Liver (tissue), 9 donors: ENCODE data around the gene GNB1. TPM values are rescaled to one million over a fixed set of nuclear protein-coding genes. Genes with fewer than 3 reads are reported as not detected.
A peak's percentile ranks its signal among the peaks of the same experiment; 100 is the strongest.

Source experiments
- DNase-seq: peaks from one replicate; pipeline ENCODE4 v3.0.0-alpha.2; 2017; ENCODE audit warnings: low spot score
- H3K27ac ChIP-seq, 2 donors: one replicate each; pipeline ENCODE4 v1.7.0; 2013; ENCODE audit warnings: inconsistent platforms in 2 of 2, low read length in 2 of 2, control low read depth in 1 of 2, low read depth in 1 of 2, mild to moderate bottlenecking in 1 of 2
- H3K27me3 ChIP-seq, 4 donors: one replicate each; pipeline versions ENCODE4 v1.6.1 to v1.7.0; 2013; ENCODE audit warnings: low read length in 3 of 4, inconsistent platforms in 1 of 4, mild to moderate bottlenecking in 1 of 4, moderate library complexity in 1 of 4; ENCODE audit not compliant: control insufficient read depth in 4 of 4, insufficient read depth in 4 of 4
- H3K36me3 ChIP-seq, 4 donors: one replicate each; pipeline versions ENCODE4 v1.6.1 to v1.7.0; 2013; ENCODE audit warnings: low read length in 3 of 4, mild to moderate bottlenecking in 3 of 4, low read depth in 1 of 4, moderate library complexity in 1 of 4; ENCODE audit not compliant: control insufficient read depth in 4 of 4, insufficient read depth in 3 of 4
- H3K4me1 ChIP-seq, 4 donors: one replicate each; pipeline versions ENCODE4 v1.6.1 to v1.7.0; 2013; ENCODE audit warnings: low read length in 3 of 4, mild to moderate bottlenecking in 3 of 4, moderate library complexity in 1 of 4; ENCODE audit not compliant: control insufficient read depth in 4 of 4, insufficient read depth in 4 of 4
- H3K4me3 ChIP-seq, 3 donors: one replicate each; pipeline versions ENCODE4 v1.6.1 to v1.7.0; 2013; ENCODE audit warnings: low read length in 3 of 3, control low read depth in 1 of 3, low read depth in 1 of 3, mild to moderate bottlenecking in 1 of 3
- H3K9ac ChIP-seq, 2 donors: one replicate each; pipeline ENCODE4 v1.7.0; 2013; ENCODE audit warnings: low read length in 2 of 2, mild to moderate bottlenecking in 2 of 2, moderate library complexity in 2 of 2, control low read depth in 1 of 2, low read depth in 1 of 2
- H3K9me3 ChIP-seq, 4 donors: one replicate each; pipeline versions ENCODE4 v1.6.1 to v1.7.0; 2013; ENCODE audit warnings: low read length in 3 of 4; ENCODE audit not compliant: control insufficient read depth in 4 of 4
- ATF3 ChIP-seq: IDR thresholded peaks from 2 replicates; pipeline ENCODE4 v1.6.1; 2016; ENCODE audit warnings: antibody characterized with exemption
- CTCF ChIP-seq: fragments of 150-350 bp; IDR thresholded peaks from 2 replicates; pipeline ENCODE4 v1.5.1; 2017; ENCODE audit warnings: improper control_type of control experiment, low read depth, low read length; ENCODE audit not compliant: missing input control
- EGR1 ChIP-seq, 2 donors: IDR thresholded peaks; 2 replicates each; pipeline ENCODE4 v1.6.1; 2016 to 2018; ENCODE audit warnings: antibody characterized with exemption in 2 of 2, low read depth in 2 of 2
- GABPA ChIP-seq, 2 donors: IDR thresholded peaks in 1 of 2; conservative IDR thresholded peaks in 1 of 2; 2 replicates each; pipeline ENCODE4 v1.6.1; 2016; ENCODE audit warnings: antibody characterized with exemption in 2 of 2, mild to moderate bottlenecking in 1 of 2, moderate library complexity in 1 of 2
- HNF4A ChIP-seq, 2 donors: conservative IDR thresholded peaks; 2 replicates each; pipeline ENCODE4 v1.6.1; 2016; ENCODE audit warnings: antibody characterized with exemption in 2 of 2, mild to moderate bottlenecking in 2 of 2
- HNF4G ChIP-seq: IDR thresholded peaks from 2 replicates; pipeline ENCODE4 v1.6.1; 2016; ENCODE audit warnings: antibody characterized with exemption
- JUND ChIP-seq, 2 donors: IDR thresholded peaks; 2 replicates each; pipeline ENCODE4 v1.6.1; 2016; ENCODE audit warnings: antibody characterized with exemption in 2 of 2
- MAX ChIP-seq: IDR thresholded peaks from 2 replicates; pipeline ENCODE4 v1.6.1; 2016; ENCODE audit warnings: antibody characterized with exemption
- NR2F2 ChIP-seq: IDR thresholded peaks from 2 replicates; pipeline ENCODE4 v1.6.1; 2016; ENCODE audit warnings: antibody characterized with exemption
- RAD21 ChIP-seq, 2 donors: IDR thresholded peaks; 2 replicates each; pipeline ENCODE4 v1.6.1; 2016; ENCODE audit warnings: antibody characterized with exemption in 2 of 2, mild to moderate bottlenecking in 2 of 2
- RXRA ChIP-seq, 2 donors: IDR thresholded peaks; 2 replicates each; pipeline ENCODE4 v1.6.1; 2017 to 2018; ENCODE audit warnings: antibody characterized with exemption in 2 of 2, mild to moderate bottlenecking in 1 of 2
- SP1 ChIP-seq: IDR thresholded peaks from 2 replicates; pipeline ENCODE4 v1.6.1; 2018; ENCODE audit warnings: antibody characterized with exemption, mild to moderate bottlenecking
- TAF1 ChIP-seq: conservative IDR thresholded peaks from 2 replicates; pipeline ENCODE4 v1.6.1; 2016; ENCODE audit warnings: antibody characterized with exemption, mild to moderate bottlenecking
- YY1 ChIP-seq: IDR thresholded peaks from 2 replicates; pipeline ENCODE4 v1.6.1; 2016; ENCODE audit warnings: antibody characterized with exemption, mild to moderate bottlenecking
- WGBS: extraction: QIAGEN DNeasy Blood & Tissue Kit; methylation state at CpG from one replicate; pipeline ENCODE4 v1.1.7; 2013; 5-methylcytosine and 5-hydroxymethylcytosine counted together
- polyA plus RNA-seq, 2 donors: library from polyadenylated mRNA; stranded (reverse) in 1 of 2; unstranded in 1 of 2; fragments of 200-250 nt in 1 of 2; fragments of >200 nt in 1 of 2; fragmentation: Nextera tagmentation in 1 of 2; extraction: Ambion mirVana in 1 of 2; gene quantifications; one replicate each; pipeline versions ENCODE4 v1.2.1 to v1.2.3, GENCODE V29; 2013 to 2015
- total RNA-seq, 2 donors: library from RNA; depleted of rRNA; stranded (reverse); fragments of >200 nt; gene quantifications; one replicate each; pipeline ENCODE4 v1.2.3, GENCODE V29; 2014
- TF ChIP-seq, protein P1 (sequence below): IDR thresholded peaks from 2 replicates; pipeline ENCODE4 v1.6.1; 2016; ENCODE audit warnings: antibody characterized with exemption
- TF ChIP-seq, protein P2 (sequence below): IDR thresholded peaks from 2 replicates; pipeline ENCODE4 v1.6.1; 2016; ENCODE audit warnings: antibody characterized with exemption, mild to moderate bottlenecking
- donor health status: healthy.
- donor health status: healthy.
- donor health status: healthy.
- donor health status: healthy.
- donor health status: healthy.

The GNB1 gene
- total and polyA plus RNA-seq, 4 donors = 22.3 to 68.5 (median 52.7) TPM

DNA sequence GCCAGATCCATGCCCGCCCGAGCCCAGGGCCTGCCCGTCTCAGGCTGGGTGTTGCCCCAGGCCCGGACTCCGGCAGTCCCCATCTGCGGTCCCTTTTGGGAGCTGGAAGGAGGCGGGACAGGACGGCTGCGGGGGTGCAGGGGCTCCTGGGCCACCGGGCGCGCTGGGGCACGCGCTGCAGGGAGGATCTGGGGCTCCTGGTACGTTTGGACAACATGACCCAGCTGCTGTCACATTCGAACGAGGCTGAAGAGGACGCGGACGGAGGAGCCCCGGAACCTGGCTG, 17.6 kb upstream of the GNB1 start:
- H3K9ac ChIP-seq = peak overlapping the region; percentile 5 to 66
- no peak for DNase-seq
- peak overlapping the region; percentile 57 to 81 (median 57) for H3K4me3 ChIP-seq
- H3K27ac ChIP-seq = peak overlapping the region; percentile 72 to 75
- H3K9me3 ChIP-seq = no peaks in the 10 kb centered on the region
- WGBS = 7% methylated on average over 21 of the region's 21 CpGs
- TF ChIP-seq GABPA (IDR thresholded peaks at IDR 0.05 in 1 of 2, conservative IDR thresholded peaks at IDR 0.05 in 1 of 2) (no peak), SP1 (no peak), RAD21 (IDR thresholded peaks at IDR 0.05) (no peak), ATF3 (no peak), RXRA (IDR thresholded peaks at IDR 0.05) (no peak), NR2F2 (no peak), YY1 (no peak), HNF4G (no peak), HNF4A (conservative IDR thresholded peaks at IDR 0.05) (no peak), TAF1 (no peak), EGR1 (IDR thresholded peaks at IDR 0.05; ENCODE audit: low read depth in 2 of 2) (no peak)
- TF ChIP-seq, protein P1, sequence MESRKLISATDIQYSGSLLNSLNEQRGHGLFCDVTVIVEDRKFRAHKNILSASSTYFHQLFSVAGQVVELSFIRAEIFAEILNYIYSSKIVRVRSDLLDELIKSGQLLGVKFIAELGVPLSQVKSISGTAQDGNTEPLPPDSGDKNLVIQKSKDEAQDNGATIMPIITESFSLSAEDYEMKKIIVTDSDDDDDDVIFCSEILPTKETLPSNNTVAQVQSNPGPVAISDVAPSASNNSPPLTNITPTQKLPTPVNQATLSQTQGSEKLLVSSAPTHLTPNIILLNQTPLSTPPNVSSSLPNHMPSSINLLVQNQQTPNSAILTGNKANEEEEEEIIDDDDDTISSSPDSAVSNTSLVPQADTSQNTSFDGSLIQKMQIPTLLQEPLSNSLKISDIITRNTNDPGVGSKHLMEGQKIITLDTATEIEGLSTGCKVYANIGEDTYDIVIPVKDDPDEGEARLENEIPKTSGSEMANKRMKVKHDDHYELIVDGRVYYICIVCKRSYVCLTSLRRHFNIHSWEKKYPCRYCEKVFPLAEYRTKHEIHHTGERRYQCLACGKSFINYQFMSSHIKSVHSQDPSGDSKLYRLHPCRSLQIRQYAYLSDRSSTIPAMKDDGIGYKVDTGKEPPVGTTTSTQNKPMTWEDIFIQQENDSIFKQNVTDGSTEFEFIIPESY = no peak
- peaks cover 4 to 20% (median 14%) of the 10 kb centered on the region in 4 donors for H3K4me1 ChIP-seq
- no peaks in the 10 kb centered on the region for H3K27me3 ChIP-seq
- no peaks in the 10 kb centered on the region for H3K36me3 ChIP-seq

- Histone ChIP-seq H3K9ac (no peak overlapping the region), H3K4me1 (peaks cover 4 to 20% (median 14%) of the 10 kb centered on the region in 4 donors), H3K4me3 (no peak overlapping the region), H3K27ac (no peak overlapping the region), H3K9me3 (no peaks in the 10 kb centered on the region), H3K27me3 (no peaks in the 10 kb centered on the region), H3K36me3 (no peaks in the 10 kb centered on the region)
- TF ChIP-seq TAF1 (no peak), SP1 (no peak), HNF4A (conservative IDR thresholded peaks at IDR 0.05) (no peak), GABPA (IDR thresholded peaks at IDR 0.05 in 1 of 2, conservative IDR thresholded peaks at IDR 0.05 in 1 of 2) (no peak)
- DNase-seq = no peak
- 85% methylated on average over 8 of the region's 8 CpGs for WGBS
These were observed 16.3 kb upstream of the GNB1 start for GRCh38 chr1:1907098-1907736.

- Histone ChIP-seq H3K4me3 (no peak overlapping the region), H3K36me3 (no peaks in the 10 kb centered on the region), H3K9ac (peak overlapping the region in 1 of 2 donors; percentile 8), H3K27me3 (no peaks in the 10 kb centered on the region), H3K27ac (no peak overlapping the region), H3K9me3 (no peaks in the 10 kb centered on the region), H3K4me1 (peaks cover 4 to 20% (median 14%) of the 10 kb centered on the region in 4 donors)
- DNase-seq = peak; percentile 83
- WGBS = 23% methylated on average over 15 of the region's 15 CpGs
- TF ChIP-seq, protein P1 = no peak
- TF ChIP-seq GABPA (IDR thresholded peaks at IDR 0.05 in 1 of 2, conservative IDR thresholded peaks at IDR 0.05 in 1 of 2) (peak in 1 of 2 donors; percentile 22), MAX (no peak), CTCF (peak; percentile 95), TAF1 (no peak), JUND (IDR thresholded peaks at IDR 0.05) (no peak)
- TF ChIP-seq, protein P2, sequence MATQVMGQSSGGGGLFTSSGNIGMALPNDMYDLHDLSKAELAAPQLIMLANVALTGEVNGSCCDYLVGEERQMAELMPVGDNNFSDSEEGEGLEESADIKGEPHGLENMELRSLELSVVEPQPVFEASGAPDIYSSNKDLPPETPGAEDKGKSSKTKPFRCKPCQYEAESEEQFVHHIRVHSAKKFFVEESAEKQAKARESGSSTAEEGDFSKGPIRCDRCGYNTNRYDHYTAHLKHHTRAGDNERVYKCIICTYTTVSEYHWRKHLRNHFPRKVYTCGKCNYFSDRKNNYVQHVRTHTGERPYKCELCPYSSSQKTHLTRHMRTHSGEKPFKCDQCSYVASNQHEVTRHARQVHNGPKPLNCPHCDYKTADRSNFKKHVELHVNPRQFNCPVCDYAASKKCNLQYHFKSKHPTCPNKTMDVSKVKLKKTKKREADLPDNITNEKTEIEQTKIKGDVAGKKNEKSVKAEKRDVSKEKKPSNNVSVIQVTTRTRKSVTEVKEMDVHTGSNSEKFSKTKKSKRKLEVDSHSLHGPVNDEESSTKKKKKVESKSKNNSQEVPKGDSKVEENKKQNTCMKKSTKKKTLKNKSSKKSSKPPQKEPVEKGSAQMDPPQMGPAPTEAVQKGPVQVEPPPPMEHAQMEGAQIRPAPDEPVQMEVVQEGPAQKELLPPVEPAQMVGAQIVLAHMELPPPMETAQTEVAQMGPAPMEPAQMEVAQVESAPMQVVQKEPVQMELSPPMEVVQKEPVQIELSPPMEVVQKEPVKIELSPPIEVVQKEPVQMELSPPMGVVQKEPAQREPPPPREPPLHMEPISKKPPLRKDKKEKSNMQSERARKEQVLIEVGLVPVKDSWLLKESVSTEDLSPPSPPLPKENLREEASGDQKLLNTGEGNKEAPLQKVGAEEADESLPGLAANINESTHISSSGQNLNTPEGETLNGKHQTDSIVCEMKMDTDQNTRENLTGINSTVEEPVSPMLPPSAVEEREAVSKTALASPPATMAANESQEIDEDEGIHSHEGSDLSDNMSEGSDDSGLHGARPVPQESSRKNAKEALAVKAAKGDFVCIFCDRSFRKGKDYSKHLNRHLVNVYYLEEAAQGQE = no peak
These were observed 15.6 kb upstream of the GNB1 start for GRCh38 chr1:1906185-1907097.
